T-helper 2 cell treated with Interferon-gamma antibody and Interleukin-4, amounts not matched to agents 5 μg/mL and 100 μg/mL, for 36 hours (primary cell): ENCODE results near the gene NPLOC4.
A peak's percentile ranks its signal among the peaks of the same experiment; 100 is the strongest.

Source experiments
- DNase-seq: peaks from one replicate; pipeline ENCODE4 v3.0.0; 2021; ENCODE audit warnings: low spot score
- H3K27ac Mint-ChIP-seq: one replicate; pipeline ENCODE4 v1.8.0; 2021; ENCODE audit warnings: mild to moderate bottlenecking, mixed read lengths
- H3K27me3 Mint-ChIP-seq: one replicate; pipeline ENCODE4 v1.8.0; 2021; ENCODE audit warnings: low read depth, mixed read lengths
- H3K36me3 Mint-ChIP-seq: one replicate; pipeline ENCODE4 v1.8.0; 2021; ENCODE audit warnings: low read depth, mixed read lengths
- H3K4me1 Mint-ChIP-seq: one replicate; pipeline ENCODE4 v1.8.0; 2021; ENCODE audit warnings: low read depth, mixed read lengths
- H3K4me3 Mint-ChIP-seq: one replicate; pipeline ENCODE4 v1.8.0; 2022; ENCODE audit warnings: mild to moderate bottlenecking, moderate library complexity, mixed read lengths
- H3K9me3 Mint-ChIP-seq: one replicate; pipeline ENCODE4 v1.8.0; 2021; ENCODE audit warnings: mixed read lengths

NPLOC4 gene

DNA sequence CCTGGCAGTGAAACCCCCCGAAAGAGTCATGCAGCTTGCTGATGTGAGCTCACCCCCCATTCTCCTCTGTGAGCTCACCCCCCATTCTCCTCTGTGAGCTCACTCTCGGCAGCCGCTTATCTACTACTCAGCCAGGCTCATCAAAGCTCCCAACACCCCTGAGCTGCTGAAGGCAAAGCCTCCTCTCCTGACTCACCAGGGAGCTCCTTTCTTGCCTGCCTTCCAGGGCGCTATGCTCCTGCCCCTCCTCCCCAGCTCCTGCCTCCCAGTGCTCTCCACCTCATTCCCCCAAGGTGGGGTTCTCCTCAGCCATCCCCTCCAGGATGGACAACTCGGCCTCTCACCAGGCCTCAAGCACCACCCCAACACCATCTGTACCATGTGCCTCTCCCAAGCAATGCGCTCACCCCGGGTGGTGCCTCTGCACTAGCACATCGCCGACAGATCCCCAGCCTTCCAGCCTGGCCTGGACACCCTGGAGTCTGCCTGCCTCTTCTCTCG lies 57.0 kb downstream of the NPLOC4 start:
- Mint-ChIP-seq H3K36me3 (peaks cover 27% of the 10 kb centered on the region), H3K27ac (peak overlapping the region; percentile 60)

GRCh38 chr17:81579298-81579697 lies 57.6 kb downstream of the NPLOC4 start:
- no peaks in the 10 kb centered on the region for H3K27me3 Mint-ChIP-seq
- DNase-seq: no peak
- peaks cover 2% of the 10 kb centered on the region for H3K4me1 Mint-ChIP-seq
- no peaks in the 10 kb centered on the region for H3K9me3 Mint-ChIP-seq
- H3K36me3 Mint-ChIP-seq: peaks cover 28% of the 10 kb centered on the region
- no peak overlapping the region for H3K27ac Mint-ChIP-seq
- no peak overlapping the region for H3K4me3 Mint-ChIP-seq

More for the DNA sequence above, 57.0 kb downstream of the NPLOC4 start:
- H3K9me3 Mint-ChIP-seq: no peaks in the 10 kb centered on the region
- H3K4me1 Mint-ChIP-seq: peaks cover 2% of the 10 kb centered on the region
- H3K27me3 Mint-ChIP-seq: no peaks in the 10 kb centered on the region
- no peak for DNase-seq
- H3K4me3 Mint-ChIP-seq: no peak overlapping the region

DNA sequence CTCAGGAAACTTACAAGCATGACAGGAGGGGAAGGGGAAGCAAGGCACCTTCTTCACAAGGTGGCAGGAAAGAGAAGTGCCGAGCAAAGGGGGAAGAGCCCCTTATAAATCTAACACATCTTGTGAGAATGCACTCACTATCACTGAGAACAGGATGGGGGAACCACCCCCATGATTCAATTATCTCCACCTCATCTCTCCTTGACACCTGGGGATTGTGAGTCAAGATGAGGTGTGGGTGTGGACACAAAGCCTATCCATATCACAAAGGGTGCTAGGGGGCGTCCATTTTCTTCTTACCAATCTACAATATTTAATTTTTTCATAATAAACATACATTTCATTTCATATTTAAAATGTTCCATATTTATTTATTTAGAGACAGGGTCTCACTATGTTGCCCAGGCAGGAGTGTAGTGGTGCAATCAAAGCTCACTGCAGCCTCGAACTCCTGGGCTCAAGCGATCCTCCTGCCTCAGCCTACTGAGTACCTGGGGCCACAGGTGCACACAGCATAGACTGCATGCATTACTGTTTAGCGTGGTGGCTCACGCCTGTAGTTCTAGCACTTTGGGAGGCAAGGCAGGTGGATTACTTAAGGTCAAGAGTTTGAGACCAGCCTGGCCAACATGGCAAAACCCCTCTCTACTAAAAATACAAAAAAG lies 58.2 kb downstream of the NPLOC4 start:
- no peak overlapping the region for H3K4me3 Mint-ChIP-seq
- peaks cover 2% of the 10 kb centered on the region for H3K4me1 Mint-ChIP-seq
- H3K9me3 Mint-ChIP-seq: no peaks in the 10 kb centered on the region
- no peaks in the 10 kb centered on the region for H3K27me3 Mint-ChIP-seq
- H3K27ac Mint-ChIP-seq: no peak overlapping the region
- H3K36me3 Mint-ChIP-seq: peaks cover 27% of the 10 kb centered on the region
- no peak for DNase-seq

DNA sequence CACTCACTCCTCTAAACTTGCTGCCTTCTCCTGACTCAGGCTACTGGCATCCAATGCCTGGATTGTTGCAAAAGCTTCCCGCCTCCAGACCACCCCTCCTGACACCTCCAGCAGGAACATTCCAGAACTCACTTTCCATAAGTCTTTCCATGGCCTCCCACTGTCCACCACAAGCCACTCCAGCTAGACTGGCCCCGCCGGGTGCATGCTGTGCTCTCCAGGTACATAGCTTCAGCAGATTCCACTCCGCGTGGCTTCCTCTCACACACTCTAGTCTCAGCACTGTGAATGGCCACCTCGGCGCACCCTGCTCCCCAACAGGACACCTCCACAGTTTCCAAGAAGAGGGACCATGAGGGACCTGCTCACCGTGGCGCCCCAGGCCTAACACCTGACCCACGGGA lies 58.9 kb downstream of the NPLOC4 start:
- Mint-ChIP-seq H3K4me3 (no peak overlapping the region), H3K9me3 (no peaks in the 10 kb centered on the region), H3K36me3 (peaks cover 24% of the 10 kb centered on the region), H3K4me1 (peaks cover 2% of the 10 kb centered on the region), H3K27ac (no peak overlapping the region), H3K27me3 (no peaks in the 10 kb centered on the region)
- DNase-seq: no peak

- peak overlapping the region; percentile 5 for H3K27ac Mint-ChIP-seq
- no peaks in the 10 kb centered on the region for H3K27me3 Mint-ChIP-seq
- DNase-seq: no peak
- H3K36me3 Mint-ChIP-seq: peaks cover 27% of the 10 kb centered on the region
- peaks cover 2% of the 10 kb centered on the region for H3K4me1 Mint-ChIP-seq
- no peak overlapping the region for H3K4me3 Mint-ChIP-seq
- no peaks in the 10 kb centered on the region for H3K9me3 Mint-ChIP-seq
These were observed 59.5 kb downstream of the NPLOC4 start for GRCh38 chr17:81577278-81578000.

- Mint-ChIP-seq H3K4me3 (no peak overlapping the region), H3K27ac (no peak overlapping the region), H3K9me3 (no peaks in the 10 kb centered on the region), H3K4me1 (peaks cover 2% of the 10 kb centered on the region), H3K36me3 (peaks cover 27% of the 10 kb centered on the region), H3K27me3 (no peaks in the 10 kb centered on the region)
- no peak for DNase-seq
These were observed 60.2 kb downstream of the NPLOC4 start for GRCh38 chr17:81576621-81577277.

DNA sequence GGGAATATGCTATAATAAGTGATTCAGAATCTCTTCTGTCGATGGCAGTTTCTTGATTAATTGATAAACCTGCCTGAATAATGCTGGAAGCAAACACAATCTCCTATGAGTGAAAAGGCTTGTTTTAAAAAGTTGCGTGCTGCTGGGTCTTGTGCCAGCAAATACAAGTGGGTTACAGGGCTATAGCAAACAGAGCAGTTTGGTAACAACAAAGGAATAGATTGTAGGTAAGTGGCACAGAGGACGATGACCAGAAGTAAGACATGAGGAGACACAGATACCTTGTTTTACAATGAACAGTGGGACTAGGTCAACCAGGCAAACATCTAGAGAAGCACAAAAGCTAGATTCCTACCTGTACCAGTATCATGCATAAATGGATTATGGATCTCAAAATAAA lies 61.1 kb downstream of the NPLOC4 start:
- peaks cover 28% of the 10 kb centered on the region for H3K36me3 Mint-ChIP-seq
- no peaks in the 10 kb centered on the region for H3K27me3 Mint-ChIP-seq
- peaks cover 2% of the 10 kb centered on the region for H3K4me1 Mint-ChIP-seq
- no peak overlapping the region for H3K27ac Mint-ChIP-seq
- DNase-seq: no peak
- no peaks in the 10 kb centered on the region for H3K9me3 Mint-ChIP-seq
- H3K4me3 Mint-ChIP-seq: no peak overlapping the region

- Mint-ChIP-seq H3K27me3 (no peaks in the 10 kb centered on the region), H3K4me1 (no peaks in the 10 kb centered on the region), H3K36me3 (peaks cover 28% of the 10 kb centered on the region), H3K9me3 (no peaks in the 10 kb centered on the region), H3K4me3 (no peak overlapping the region), H3K27ac (no peak overlapping the region)
- no peak for DNase-seq
These were observed 62.3 kb downstream of the NPLOC4 start for GRCh38 chr17:81574643-81574956.

- no peaks in the 10 kb centered on the region for H3K9me3 Mint-ChIP-seq
- no peak overlapping the region for H3K4me3 Mint-ChIP-seq
- DNase-seq: no peak
- H3K27me3 Mint-ChIP-seq: no peaks in the 10 kb centered on the region
- peaks cover 27% of the 10 kb centered on the region for H3K36me3 Mint-ChIP-seq
- no peak overlapping the region for H3K27ac Mint-ChIP-seq
- H3K4me1 Mint-ChIP-seq: no peaks in the 10 kb centered on the region
These were observed 62.9 kb downstream of the NPLOC4 start for GRCh38 chr17:81573794-81574642.

- H3K4me1 Mint-ChIP-seq: no peaks in the 10 kb centered on the region
- no peaks in the 10 kb centered on the region for H3K27me3 Mint-ChIP-seq
- H3K9me3 Mint-ChIP-seq: no peaks in the 10 kb centered on the region
- H3K4me3 Mint-ChIP-seq: no peak overlapping the region
- H3K36me3 Mint-ChIP-seq: peaks cover 31% of the 10 kb centered on the region
- DNase-seq: no peak
- H3K27ac Mint-ChIP-seq: no peak overlapping the region
These were observed 64.2 kb downstream of the NPLOC4 start for GRCh38 chr17:81572563-81573168.

DNA sequence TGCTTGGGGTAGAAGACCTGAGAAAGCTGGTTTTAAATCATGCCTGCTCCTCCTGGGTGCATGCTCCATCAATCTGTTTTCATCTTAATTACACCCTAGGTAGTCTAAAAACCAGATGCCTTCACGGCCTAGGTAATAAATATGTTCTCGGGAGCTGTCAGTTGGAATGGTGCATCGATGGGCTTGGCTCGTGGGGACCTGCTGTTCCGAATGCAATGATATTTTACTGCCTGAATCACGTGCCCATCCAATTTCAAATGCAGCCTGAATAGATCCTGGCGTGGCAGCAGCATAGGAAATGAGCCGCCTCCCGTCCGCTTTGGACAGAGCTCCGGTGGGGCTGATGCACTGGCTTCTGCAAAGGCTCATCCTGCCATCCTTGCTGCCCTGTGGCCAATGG lies 65.9 kb downstream of the NPLOC4 start:
- no peak overlapping the region for H3K27ac Mint-ChIP-seq
- no peaks in the 10 kb centered on the region for H3K9me3 Mint-ChIP-seq
- peaks cover 35% of the 10 kb centered on the region for H3K36me3 Mint-ChIP-seq
- DNase-seq: no peak
- no peaks in the 10 kb centered on the region for H3K4me1 Mint-ChIP-seq
- no peaks in the 10 kb centered on the region for H3K27me3 Mint-ChIP-seq
- no peak overlapping the region for H3K4me3 Mint-ChIP-seq

DNA sequence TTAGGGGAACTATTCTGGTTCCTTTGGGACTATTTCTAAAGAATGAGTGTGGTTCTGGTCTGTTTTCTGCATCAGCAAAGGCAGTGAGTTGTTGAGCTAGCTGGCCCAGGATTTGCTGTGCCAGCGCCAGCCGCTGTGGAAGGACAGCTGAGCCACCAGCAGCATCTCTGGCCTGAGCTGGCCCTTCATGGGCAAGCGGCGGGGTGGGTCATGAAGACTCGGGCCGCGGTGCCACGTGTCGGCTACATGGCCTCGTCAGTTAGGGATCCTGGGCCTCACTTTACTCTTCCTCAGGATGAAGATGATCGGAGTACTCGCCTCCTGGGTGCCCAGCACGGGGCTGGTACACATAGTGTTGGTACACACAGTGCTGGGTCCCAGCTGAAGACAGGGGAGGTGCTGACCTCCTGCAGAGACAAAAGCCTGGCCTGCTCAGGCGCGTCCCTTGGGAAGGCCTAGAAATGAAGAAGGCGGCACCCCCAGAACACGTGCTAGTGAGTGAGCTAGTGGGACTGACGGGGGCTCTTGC lies 66.9 kb downstream of the NPLOC4 start:
- Mint-ChIP-seq H3K36me3 (peaks cover 42% of the 10 kb centered on the region), H3K27me3 (no peaks in the 10 kb centered on the region), H3K27ac (no peak overlapping the region), H3K4me1 (no peaks in the 10 kb centered on the region), H3K9me3 (no peaks in the 10 kb centered on the region), H3K4me3 (no peak overlapping the region)
- no peak for DNase-seq

DNA sequence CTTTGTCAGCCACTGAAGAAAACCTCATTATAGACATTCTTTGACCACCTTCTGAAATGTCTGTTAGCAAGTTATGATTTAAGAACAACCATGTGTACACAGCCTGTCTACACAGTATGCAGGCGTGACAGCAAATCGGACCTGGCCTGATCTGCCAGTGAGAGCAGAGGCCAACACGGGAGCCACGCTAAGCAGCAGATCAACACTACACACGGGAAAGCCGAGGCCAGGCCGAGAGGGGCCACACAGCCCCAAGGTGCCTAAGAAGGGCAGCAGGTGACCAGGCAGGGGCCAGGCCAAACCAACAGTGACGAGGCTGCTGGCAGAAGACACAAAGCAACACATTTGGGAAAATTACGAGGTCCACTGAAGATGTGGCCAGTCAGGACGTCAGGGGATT lies 68.5 kb downstream of the NPLOC4 start:
- H3K9me3 Mint-ChIP-seq: no peaks in the 10 kb centered on the region
- H3K36me3 Mint-ChIP-seq: peaks cover 44% of the 10 kb centered on the region
- H3K27ac Mint-ChIP-seq: no peak overlapping the region
- H3K27me3 Mint-ChIP-seq: no peaks in the 10 kb centered on the region
- H3K4me3 Mint-ChIP-seq: no peak overlapping the region
- H3K4me1 Mint-ChIP-seq: no peaks in the 10 kb centered on the region
- no peak for DNase-seq
